Astrocyte (in vitro differentiated cells and primary cell): ENCODE data around the gene DHRS7B.

Experiments
- CTCF ChIP-seq: IDR thresholded peaks from 2 replicates; pipeline ENCODE4 v1.5.1; 2011; ENCODE audit warnings: low read depth, mild to moderate bottlenecking, inconsistent platforms, low read length, moderate library complexity; ENCODE audit not compliant: insufficient read depth
- EZH2 ChIP-seq: IDR thresholded peaks from 2 replicates; pipeline ENCODE4 v1.6.1; 2012; ENCODE audit warnings: mild to moderate bottlenecking, low read length, inconsistent platforms; ENCODE audit not compliant: insufficient read depth

GRCh38 chr17:21212826-21213637 lies 86.3 kb downstream of the DHRS7B start:
- no peak for TF ChIP-seq CTCF
- no peak for TF ChIP-seq EZH2
